CD4-positive, alpha-beta T cell treated with Interleukin-15 for 1 hour (primary cell): ENCODE measurements around the gene PRELID3B.

Experiments
- DNase-seq: peaks from one replicate; pipeline ENCODE4 v3.0.0-alpha.2; 2020

Gene PRELID3B

GRCh38 chr20:59007665-59008511, 34.7 kb downstream of the PRELID3B start:
- DNase-seq = peak; percentile 83

GRCh38 chr20:59006864-59007664, 35.5 kb downstream of the PRELID3B start, which contains the start of gene CTSZ:
TSS of gene CTSZ (minus strand) at chr20:59007254. CDS start at chr20:59007128, 126 bp downstream.
- peak; percentile 62 for DNase-seq

- DNase-seq = no peak
These were observed 36.3 kb downstream of the PRELID3B start for GRCh38 chr20:59006167-59006863.

- DNase-seq = no peak
These were observed 36.9 kb downstream of the PRELID3B start for GRCh38 chr20:59005523-59006166.

- DNase-seq = peak; percentile 88
These were observed 37.6 kb downstream of the PRELID3B start for GRCh38 chr20:59004763-59005522.

- DNase-seq = no peak
These were observed 38.2 kb downstream of the PRELID3B start for GRCh38 chr20:59004493-59004762.

- no peak for DNase-seq
These were observed 38.6 kb downstream of the PRELID3B start for GRCh38 chr20:59003836-59004492.

GRCh38 chr20:59002874-59003399, 39.6 kb downstream of the PRELID3B start:
- DNase-seq = no peak

GRCh38 chr20:59002388-59002787, 40.2 kb downstream of the PRELID3B start:
- DNase-seq = no peak

- no peak for DNase-seq
These were observed 41.0 kb downstream of the PRELID3B start for GRCh38 chr20:59001449-59002171.

- DNase-seq = no peak
These were observed 41.5 kb downstream of the PRELID3B start for GRCh38 chr20:59001068-59001448.

- no peak for DNase-seq
These were observed 42.3 kb downstream of the PRELID3B start for GRCh38 chr20:59000326-59000725.

- no peak for DNase-seq
These were observed 43.9 kb downstream of the PRELID3B start for GRCh38 chr20:58998656-58999055.

GRCh38 chr20:58997141-58997770, 45.3 kb downstream of the PRELID3B start:
- no peak for DNase-seq

GRCh38 chr20:58996226-58996611, 46.4 kb downstream of the PRELID3B start:
- no peak for DNase-seq

GRCh38 chr20:58995461-58996225, 46.9 kb downstream of the PRELID3B start:
- DNase-seq = no peak

- DNase-seq = no peak
These were observed 48.0 kb downstream of the PRELID3B start for GRCh38 chr20:58994390-58995159.
